Neural cell (in vitro differentiated cells): ENCODE data around the gene ZNF467.

ENCODE experiments used
- CTCF ChIP-seq: fragments of 450-650 bp; IDR thresholded peaks from 2 replicates; pipeline ENCODE4 v1.5.1; 2014; ENCODE audit warnings: antibody characterized with exemption, mild to moderate bottlenecking, moderate library complexity; ENCODE audit not compliant: poor library complexity, severe bottlenecking
- POLR2AphosphoS5 ChIP-seq: IDR thresholded peaks from 2 replicates; pipeline ENCODE4 v1.6.1; 2012
- REST ChIP-seq: IDR thresholded peaks from 2 replicates; pipeline ENCODE4 v1.6.1; 2012; ENCODE audit warnings: borderline replicate concordance

GRCh38 chr7:149784251-149784608 lies 10.8 kb upstream of the ZNF467 start:
- no peak for TF ChIP-seq CTCF
- no peak for TF ChIP-seq REST
- TF ChIP-seq POLR2AphosphoS5: no peak
